Stimulated activated naive CD8-positive, alpha-beta T cell treated with anti-CD3 and anti-CD28 coated beads, Interleukin-15, amount 100 ng/mL, for 72 hours (primary cell): ENCODE results near the gene OR2D2.
"Not testable (repeated sequence)": the region's sequence is repeated elsewhere in the genome, so short reads cannot be mapped to it uniquely, and the experiment has no call there.

Experiments
- ATAC-seq: fragments of 150-1000 bp; cut with Tn5 transposase; 2 replicates; pipeline ENCODE4 v1.10.0; 2021; ENCODE audit warnings: mild to moderate bottlenecking, moderate library complexity
- DNase-seq, 2 donors: peaks; one replicate each; pipeline ENCODE4 v3.0.0; 2021 to 2022
- H3K27ac Mint-ChIP-seq, 2 donors: one replicate each; pipeline ENCODE4 v1.8.0; 2022; ENCODE audit warnings: mild to moderate bottlenecking in 2 of 2, mixed read lengths in 2 of 2, moderate library complexity in 2 of 2
- H3K27me3 Mint-ChIP-seq: one replicate; pipeline ENCODE4 v1.8.0; 2022; ENCODE audit warnings: mixed read lengths
- H3K4me1 Mint-ChIP-seq: one replicate; pipeline ENCODE4 v1.8.0; 2022; ENCODE audit warnings: mild to moderate bottlenecking, mixed read lengths
- H3K4me3 Mint-ChIP-seq, 2 donors: one replicate each; pipeline ENCODE4 v1.8.0; 2022; ENCODE audit warnings: mild to moderate bottlenecking in 2 of 2, mixed read lengths in 2 of 2, moderate library complexity in 1 of 2
- H3K9me3 Mint-ChIP-seq, 2 donors: one replicate each; pipeline ENCODE4 v1.8.0; 2022; ENCODE audit warnings: mixed read lengths in 2 of 2

OR2D2 gene

GRCh38 chr11:6900327-6900999 lies 8.2 kb upstream of the OR2D2 start:
- DNase-seq: no peak
- Mint-ChIP-seq H3K4me1 (no peaks in the 10 kb centered on the region), H3K4me3 (no peak overlapping the region), H3K27ac (no peak overlapping the region), H3K27me3 (peaks cover 33% of the 10 kb centered on the region), H3K9me3 (peaks cover 0 to under 1% of the 10 kb centered on the region in 2 donors)
- ATAC-seq: no peak

DNA sequence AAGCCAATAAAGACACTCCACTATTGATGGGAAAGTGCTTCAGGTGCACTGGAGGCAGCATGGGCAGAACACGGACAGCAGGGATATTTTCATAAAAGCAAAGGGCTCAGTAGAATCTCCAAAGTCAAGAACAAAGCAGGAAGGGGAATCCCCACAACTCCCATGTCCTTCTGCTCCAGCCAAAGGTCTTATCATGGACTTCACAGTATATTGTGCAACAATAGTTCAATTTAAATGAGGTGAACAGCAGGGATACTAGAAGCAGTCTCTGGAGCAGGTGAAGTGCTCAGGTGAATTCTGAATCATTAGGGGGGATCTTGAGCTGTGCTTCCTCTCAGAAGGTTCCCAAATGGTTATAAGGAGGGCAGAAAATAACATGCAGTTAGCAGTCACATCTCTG lies 6.6 kb upstream of the OR2D2 start:
- Mint-ChIP-seq H3K4me3 (no peak overlapping the region), H3K27me3 (peaks cover 42% of the 10 kb centered on the region), H3K9me3 (no peaks in the 10 kb centered on the region), H3K4me1 (no peaks in the 10 kb centered on the region), H3K27ac (no peak overlapping the region)
- DNase-seq (no peak), ATAC-seq (no peak)

- ATAC-seq (peak; percentile 95), DNase-seq (no peak)
- no peak overlapping the region for H3K27ac Mint-ChIP-seq
- H3K4me3 Mint-ChIP-seq: no peak overlapping the region
- H3K4me1 Mint-ChIP-seq: no peaks in the 10 kb centered on the region
- H3K9me3 Mint-ChIP-seq: no peaks in the 10 kb centered on the region
- H3K27me3 Mint-ChIP-seq: peaks cover 47% of the 10 kb centered on the region
Observed at GRCh38 chr11:6895010-6895409, 2.7 kb upstream of the OR2D2 start.

DNA sequence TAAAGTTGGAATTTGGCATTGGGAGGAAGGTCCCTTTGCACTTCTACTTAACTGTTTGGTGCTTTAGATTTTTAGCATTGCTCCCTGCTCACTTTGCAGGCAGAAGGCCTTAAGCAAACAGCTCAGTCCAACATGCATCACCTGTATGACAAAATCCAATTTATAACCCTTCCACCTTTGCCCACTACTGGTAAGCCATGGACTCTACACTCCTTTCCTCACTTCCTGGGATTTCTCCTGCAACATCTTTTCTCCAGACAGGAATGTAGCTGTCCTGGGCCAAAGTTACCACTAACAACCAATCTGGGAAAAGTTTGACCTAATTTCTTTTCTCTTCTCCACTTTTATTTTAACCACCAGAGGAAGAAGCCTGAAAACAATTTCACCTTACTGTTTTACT lies 1.8 kb upstream of the OR2D2 start:
- H3K9me3 Mint-ChIP-seq: no peaks in the 10 kb centered on the region
- H3K4me3 Mint-ChIP-seq: no peak overlapping the region
- no peak overlapping the region for H3K27ac Mint-ChIP-seq
- H3K27me3 Mint-ChIP-seq: peaks cover 46% of the 10 kb centered on the region
- H3K4me1 Mint-ChIP-seq: no peaks in the 10 kb centered on the region
- DNase-seq: no peak
- no peak for ATAC-seq

DNA sequence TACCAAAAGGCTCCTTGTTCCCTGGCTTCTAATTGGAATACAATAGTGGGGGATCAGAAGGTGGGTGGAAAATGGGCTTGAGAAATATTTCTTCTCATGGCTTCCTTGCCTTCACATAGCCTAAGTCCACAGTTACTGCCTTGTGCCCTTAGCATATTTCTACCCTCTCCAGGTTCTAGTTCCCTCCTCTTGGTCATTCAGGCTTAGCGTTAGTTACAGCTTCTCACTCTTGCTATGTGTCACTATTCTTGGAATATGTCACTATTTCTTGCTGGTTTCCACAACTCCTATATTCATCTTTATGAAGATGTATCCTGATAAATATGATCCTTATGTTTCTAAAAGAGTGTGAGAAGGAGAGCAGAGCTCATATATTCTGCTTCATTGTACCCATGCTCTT lies 2.5 kb downstream of the OR2D2 start:
- DNase-seq (no peak), ATAC-seq (no peak)
- H3K27ac Mint-ChIP-seq: no peak overlapping the region
- no peak overlapping the region for H3K4me3 Mint-ChIP-seq
- no peaks in the 10 kb centered on the region for H3K9me3 Mint-ChIP-seq
- H3K27me3 Mint-ChIP-seq: peaks cover 36% of the 10 kb centered on the region
- no peaks in the 10 kb centered on the region for H3K4me1 Mint-ChIP-seq

- H3K4me1 Mint-ChIP-seq: no peaks in the 10 kb centered on the region
- H3K27ac Mint-ChIP-seq: no peak overlapping the region
- DNase-seq (no peak), ATAC-seq (no peak)
- no peaks in the 10 kb centered on the region for H3K9me3 Mint-ChIP-seq
- H3K4me3 Mint-ChIP-seq: no peak overlapping the region
- peaks cover 38% of the 10 kb centered on the region for H3K27me3 Mint-ChIP-seq
Observed at GRCh38 chr11:6888830-6889229, 3.5 kb downstream of the OR2D2 start.

- H3K4me3 Mint-ChIP-seq, H3K27ac Mint-ChIP-seq, H3K4me1 Mint-ChIP-seq, DNase-seq, ATAC-seq, H3K9me3 Mint-ChIP-seq: not testable (repeated sequence)
- H3K27me3 Mint-ChIP-seq: peaks cover 47% of the 10 kb centered on the region
Observed at GRCh38 chr11:6887711-6888110, 4.6 kb downstream of the OR2D2 start.

DNA sequence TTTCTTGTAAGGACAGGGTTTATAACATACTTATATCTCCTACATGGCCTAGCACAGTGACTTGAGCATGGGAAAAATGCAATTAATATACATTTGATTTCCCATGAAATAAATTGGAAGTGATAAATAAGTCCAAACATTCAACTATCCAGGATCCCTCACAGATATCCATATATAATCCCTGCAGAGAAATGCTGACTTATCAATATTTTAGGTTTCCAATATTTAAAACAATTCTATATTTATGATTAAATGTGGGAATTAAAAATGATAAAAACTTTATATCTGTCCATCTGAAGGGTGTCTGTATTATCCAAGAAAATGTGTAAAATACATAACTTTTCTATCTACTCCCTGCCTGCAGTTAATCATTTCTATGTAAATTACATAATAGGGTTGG lies 9.5 kb downstream of the OR2D2 start:
- DNase-seq (no peak), ATAC-seq (no peak)
- H3K4me3 Mint-ChIP-seq: no peak overlapping the region
- H3K9me3 Mint-ChIP-seq: no peaks in the 10 kb centered on the region
- H3K27me3 Mint-ChIP-seq: peaks cover 37% of the 10 kb centered on the region
- no peak overlapping the region for H3K27ac Mint-ChIP-seq
- no peaks in the 10 kb centered on the region for H3K4me1 Mint-ChIP-seq

GRCh38 chr11:6876914-6877313 lies 15.4 kb downstream of the OR2D2 start:
- Mint-ChIP-seq H3K4me1 (no peaks in the 10 kb centered on the region), H3K4me3 (no peak overlapping the region), H3K9me3 (peaks cover 0 to 5% of the 10 kb centered on the region in 2 donors), H3K27me3 (peaks cover 17% of the 10 kb centered on the region), H3K27ac (no peak overlapping the region)
- ATAC-seq: no peak
- no peak for DNase-seq

DNA sequence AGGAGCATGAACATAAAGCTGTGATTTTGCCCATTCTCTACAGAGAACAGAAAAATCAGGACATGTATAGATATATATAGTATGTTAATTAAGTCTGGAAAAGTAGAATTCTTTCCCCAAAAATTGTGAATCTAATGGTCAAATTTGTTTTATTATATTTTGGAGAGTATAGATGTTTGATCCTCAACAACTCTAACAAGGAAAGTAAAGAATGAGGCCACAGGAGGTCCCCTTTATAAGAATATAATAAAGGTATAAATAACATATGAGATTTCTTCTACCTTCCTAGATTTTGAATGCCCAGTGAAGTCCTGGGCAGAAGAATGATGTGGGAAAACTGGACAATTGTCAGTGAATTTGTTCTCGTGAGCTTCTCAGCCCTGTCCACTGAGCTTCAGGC lies 16.0 kb downstream of the OR2D2 start, which contains the start of gene OR10A4:
Gene OR10A4 (plus strand): TSS at position 301 of the 400 bp plus-strand sequence. CDS start 23 bp downstream, at position 324.
- no peaks in the 10 kb centered on the region for H3K4me1 Mint-ChIP-seq
- H3K27me3 Mint-ChIP-seq: peaks cover 21% of the 10 kb centered on the region

GRCh38 chr11:6875761-6876160 lies 16.5 kb downstream of the OR2D2 start:
- H3K9me3 Mint-ChIP-seq: peaks cover 0 to 5% of the 10 kb centered on the region in 2 donors
- H3K4me1 Mint-ChIP-seq: no peaks in the 10 kb centered on the region
- H3K27ac Mint-ChIP-seq: no peak overlapping the region
- H3K27me3 Mint-ChIP-seq: peaks cover 25% of the 10 kb centered on the region
- no peak overlapping the region for H3K4me3 Mint-ChIP-seq
- DNase-seq (no peak), ATAC-seq (no peak)

More for the DNA sequence above, 16.0 kb downstream of the OR2D2 start, which contains the start of gene OR10A4:
- DNase-seq: no peak
- Mint-ChIP-seq H3K27ac (no peak within 1 kb of the TSS), H3K4me3 (no peak within 1 kb of the TSS), H3K9me3 (peaks cover 0 to 5% of the 10 kb centered on the region in 2 donors)
- no peak for ATAC-seq

DNA sequence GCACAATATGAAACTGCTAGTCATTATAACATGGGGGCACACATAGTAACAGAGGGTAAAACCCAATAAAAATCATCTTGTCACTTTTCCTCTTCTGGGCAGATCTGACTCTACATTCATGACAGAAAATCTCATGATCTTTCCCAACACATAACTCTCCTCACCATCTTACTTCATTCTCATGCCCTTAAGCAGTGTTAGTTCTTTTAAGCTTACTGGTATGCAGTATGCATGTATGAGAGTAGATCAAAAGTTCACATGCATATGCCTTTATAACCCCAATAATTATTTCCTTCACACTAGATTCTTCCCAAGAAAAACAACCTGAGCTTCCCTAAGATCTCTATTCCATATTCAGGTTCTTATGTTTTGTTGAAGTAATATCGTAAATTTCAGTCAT lies 21.0 kb downstream of the OR2D2 start:
- DNase-seq: no peak
- Mint-ChIP-seq H3K27ac (no peak overlapping the region), H3K27me3 (peaks cover 27% of the 10 kb centered on the region), H3K4me1 (no peaks in the 10 kb centered on the region), H3K9me3 (no peaks in the 10 kb centered on the region), H3K4me3 (no peak overlapping the region)
- no peak for ATAC-seq

- DNase-seq (no peak), ATAC-seq (no peak)
- Mint-ChIP-seq H3K27me3 (peaks cover 2% of the 10 kb centered on the region), H3K27ac (peak overlapping the region in 1 of 2 donors; percentile 28), H3K4me3 (no peak overlapping the region), H3K4me1 (no peaks in the 10 kb centered on the region), H3K9me3 (peaks cover 4 to 5% of the 10 kb centered on the region in 2 donors)
Observed at GRCh38 chr11:6864438-6864837, 27.9 kb downstream of the OR2D2 start.

DNA sequence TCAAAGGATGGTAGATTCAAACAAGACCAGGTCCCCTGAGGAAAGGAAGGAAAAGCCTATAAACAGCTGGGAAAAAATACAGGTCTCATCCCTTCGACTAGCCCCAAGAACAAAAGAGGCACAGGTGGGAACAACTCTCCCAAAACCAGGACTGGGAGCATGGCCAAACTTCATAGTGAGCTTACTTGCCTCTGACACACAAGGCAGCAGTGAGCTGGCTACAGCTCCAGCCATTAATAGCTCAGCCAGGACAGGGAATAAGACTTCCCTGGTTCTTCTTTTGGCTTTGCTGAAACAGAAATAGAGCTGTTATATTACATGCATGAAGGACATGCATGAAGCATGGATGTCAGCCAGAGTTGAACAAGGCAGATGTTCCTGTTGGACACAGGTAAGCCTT lies 29.3 kb downstream of the OR2D2 start, which contains the start of gene OR10A2:
Gene OR10A2 (plus strand): TSS at position 97 of the 400 bp plus-strand sequence. CDS start 6,698 bp downstream, outside the sequence.
- Mint-ChIP-seq H3K27ac (no peak within 1 kb of the TSS), H3K4me3 (no peak within 1 kb of the TSS), H3K9me3 (peaks cover 4 to 7% of the 10 kb centered on the region in 2 donors), H3K4me1 (no peaks in the 10 kb centered on the region), H3K27me3 (peaks cover 11% of the 10 kb centered on the region)
- DNase-seq (no peak), ATAC-seq (no peak)

DNA sequence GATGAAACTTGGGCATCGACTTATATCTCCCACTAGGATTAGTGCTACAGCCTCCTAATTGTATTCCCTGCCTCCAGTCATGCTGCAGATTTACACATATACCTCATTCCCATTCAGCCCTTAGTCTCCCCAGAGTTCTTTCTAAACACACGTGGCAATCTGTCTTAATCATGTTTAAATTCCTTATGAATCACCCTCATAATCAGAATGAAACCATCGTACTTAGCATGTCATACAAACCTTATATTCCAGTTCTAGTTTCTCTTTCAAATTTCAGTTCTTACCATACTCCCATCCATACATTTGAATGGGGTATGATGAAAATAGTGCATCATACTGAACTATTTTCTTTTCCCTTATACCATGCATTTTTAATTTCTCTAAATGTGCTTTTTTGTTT lies 35.4 kb downstream of the OR2D2 start:
- Mint-ChIP-seq H3K27me3 (peaks cover 11% of the 10 kb centered on the region), H3K4me1 (peaks cover 8% of the 10 kb centered on the region), H3K9me3 (peaks cover 15 to 23% of the 10 kb centered on the region in 2 donors), H3K27ac (no peak overlapping the region), H3K4me3 (no peak overlapping the region)
- DNase-seq (no peak), ATAC-seq (peak; percentile 87)

DNA sequence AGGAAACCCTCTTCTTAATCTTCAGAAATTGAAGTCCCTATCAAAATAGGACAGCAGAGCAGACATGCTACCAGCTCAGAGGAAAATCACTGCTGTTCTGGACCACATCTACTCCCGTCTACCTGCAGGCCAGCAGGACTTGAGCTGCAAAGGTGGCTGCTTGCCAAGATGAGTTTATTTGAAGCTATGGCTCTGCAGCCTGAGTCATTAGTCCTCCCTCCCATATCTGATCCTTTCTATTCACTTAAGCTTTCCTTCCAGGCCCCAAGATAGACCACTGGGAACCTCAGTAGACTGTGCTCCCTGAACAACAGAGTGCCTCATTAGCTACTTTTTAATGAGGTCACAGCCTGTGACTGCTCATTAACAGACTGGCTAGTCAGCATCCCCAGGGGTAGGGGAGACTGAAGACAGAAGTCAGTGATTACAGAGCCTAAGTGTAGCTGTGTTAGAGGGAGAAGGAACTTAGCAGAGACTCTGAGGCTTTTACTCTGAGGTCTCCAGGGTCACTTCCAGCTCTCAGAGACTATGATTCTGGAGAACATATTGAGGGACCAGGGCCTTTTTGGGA lies 36.2 kb downstream of the OR2D2 start:
- no peak overlapping the region for H3K27ac Mint-ChIP-seq
- peaks cover 8% of the 10 kb centered on the region for H3K4me1 Mint-ChIP-seq
- no peak overlapping the region for H3K4me3 Mint-ChIP-seq
- peaks cover 21 to 30% of the 10 kb centered on the region in 2 donors for H3K9me3 Mint-ChIP-seq
- ATAC-seq: no peak
- H3K27me3 Mint-ChIP-seq: peaks cover 11% of the 10 kb centered on the region
- no peak for DNase-seq
